SIG-M5 treated with dmso at 0.1 percent for 504 hours (cell line): ENCODE measurements around the gene RIC8B.
"Not testable (repeated sequence)": the region's sequence is repeated elsewhere in the genome, so short reads cannot be mapped to it uniquely, and the experiment has no call there.

Experiments used
- DNase-seq: peaks from one replicate; lab custom pipeline; 2025; ENCODE audit not compliant: unreplicated experiment; lab: John Stamatoyannopoulos, UW

RIC8B gene

DNA sequence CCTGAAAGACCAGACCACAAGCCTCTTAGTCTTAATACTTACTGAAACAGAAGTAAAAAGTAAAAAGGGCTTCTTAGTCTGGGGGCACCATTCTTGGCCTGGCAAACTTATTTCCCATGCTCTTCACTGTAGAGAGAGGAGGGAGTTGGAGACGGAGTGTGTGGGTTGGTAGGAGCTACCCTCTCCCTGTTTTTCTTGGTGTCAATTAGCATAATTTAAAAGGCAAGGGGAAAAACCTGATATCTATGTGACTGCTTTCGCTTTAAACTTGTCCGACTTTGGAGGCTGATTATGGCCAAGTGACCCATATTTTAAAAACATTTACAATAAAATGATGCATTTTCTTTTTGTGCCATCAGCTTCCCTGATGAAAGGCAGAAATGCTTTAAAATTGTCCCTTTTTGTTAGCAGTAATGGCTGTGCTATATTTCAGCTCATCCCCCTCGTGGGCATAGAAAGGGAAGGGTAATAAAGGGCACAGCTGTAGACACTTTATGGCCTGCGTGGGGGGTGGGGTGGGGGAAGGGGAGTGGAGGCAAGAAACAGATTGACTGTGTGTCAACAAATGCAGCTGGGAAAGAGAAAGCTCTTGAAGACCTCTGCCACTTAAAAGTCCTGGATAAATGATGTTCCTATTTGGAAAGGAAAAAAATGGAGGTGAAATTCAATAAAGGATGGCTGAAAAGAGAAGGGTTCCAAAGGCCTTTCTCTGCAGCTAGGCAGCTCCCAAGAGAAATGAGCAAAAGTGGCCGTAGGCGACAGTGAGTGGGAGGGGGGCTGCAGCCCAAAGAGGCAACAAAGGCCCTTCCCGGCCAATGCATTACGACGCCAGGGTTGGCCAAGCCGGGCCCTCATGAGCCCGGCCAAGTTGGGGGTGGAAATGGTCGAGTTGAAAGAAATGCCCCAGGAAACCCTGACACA, 123.8 kb downstream of the RIC8B start:
- no peak for DNase-seq

DNA sequence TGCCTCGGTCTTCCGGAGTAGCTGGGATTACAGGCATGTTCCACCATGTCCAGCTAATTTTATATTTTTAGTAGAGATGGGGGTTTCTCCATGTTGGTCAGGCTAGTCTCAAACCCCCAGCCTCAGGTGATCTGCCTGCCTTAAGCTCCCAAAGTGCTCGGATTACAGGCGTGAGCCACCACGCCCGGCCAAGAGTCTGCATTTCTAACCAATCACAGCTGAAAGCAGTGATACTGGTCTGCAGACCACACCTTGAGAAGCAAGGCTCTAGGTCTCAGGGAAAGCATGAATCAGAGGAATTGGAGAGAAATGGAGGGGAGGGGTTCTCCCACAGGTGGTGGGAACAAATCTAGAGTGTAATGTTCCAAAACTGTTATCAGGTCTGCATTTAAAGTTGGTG, 126.1 kb downstream of the RIC8B start:
- DNase-seq: no peak

DNA sequence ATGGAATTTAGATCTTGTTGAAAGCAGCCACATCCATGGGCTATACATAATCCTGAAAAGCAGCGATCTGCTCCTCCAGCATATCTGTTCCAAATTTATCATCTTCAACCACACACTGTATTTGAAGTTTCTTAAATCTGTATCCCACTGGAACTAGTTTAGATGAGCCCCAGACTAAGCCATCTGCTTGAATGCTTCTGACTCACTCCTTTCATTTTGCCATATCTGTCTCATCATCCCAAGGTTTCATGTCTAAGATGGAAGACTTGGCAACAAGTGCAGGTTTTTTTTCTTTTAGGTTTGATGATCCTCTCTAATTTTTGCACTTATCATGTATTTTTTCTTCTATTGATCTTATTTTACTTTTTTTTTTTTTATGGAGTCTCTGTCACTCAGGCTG, 126.8 kb downstream of the RIC8B start:
- DNase-seq: no peak

- no peak for DNase-seq
Measured at GRCh38 chr12:106902053-106902452, 127.6 kb downstream of the RIC8B start.

GRCh38 chr12:106903241-106903945, 128.9 kb downstream of the RIC8B start:
- DNase-seq: peak; percentile 21

DNA sequence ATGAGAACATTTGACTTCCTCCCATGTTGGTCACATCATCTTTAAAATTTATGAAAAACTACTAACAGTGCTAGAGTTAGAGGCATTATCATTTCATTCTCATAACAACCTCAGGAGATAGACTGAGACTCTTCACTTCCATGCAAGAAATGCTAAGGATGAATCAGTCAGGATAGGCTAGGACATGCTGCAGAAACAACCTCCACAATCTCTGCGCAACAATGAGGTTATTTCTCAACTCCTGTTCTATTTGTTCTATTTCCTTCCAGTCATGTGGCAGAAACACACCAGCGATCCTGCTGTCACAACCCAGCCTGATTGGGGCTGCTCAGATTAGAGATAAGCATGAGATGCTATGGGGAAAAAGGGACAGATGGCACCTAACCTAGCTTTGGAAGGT, 132.2 kb downstream of the RIC8B start:
- no peak for DNase-seq

DNA sequence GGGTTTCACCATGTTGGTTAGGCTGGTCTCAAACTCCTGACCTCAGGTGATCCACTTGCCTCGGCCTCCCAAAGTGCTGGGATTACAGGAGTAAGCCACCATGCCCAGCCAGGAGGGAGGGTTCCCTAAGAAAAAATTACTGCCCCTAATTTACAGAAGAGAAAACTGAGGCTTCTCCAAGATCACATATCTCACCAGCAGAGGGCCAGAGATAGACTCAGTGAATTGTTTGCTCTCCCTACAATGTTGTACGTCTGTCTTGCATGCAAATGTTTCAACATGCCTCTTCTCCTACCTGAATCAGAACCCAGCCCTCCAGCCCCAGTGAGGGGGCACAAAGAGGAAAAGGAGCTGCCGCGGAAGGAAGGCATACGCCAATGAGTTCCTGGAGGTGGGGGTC, 132.9 kb downstream of the RIC8B start:
- no peak for DNase-seq

DNA sequence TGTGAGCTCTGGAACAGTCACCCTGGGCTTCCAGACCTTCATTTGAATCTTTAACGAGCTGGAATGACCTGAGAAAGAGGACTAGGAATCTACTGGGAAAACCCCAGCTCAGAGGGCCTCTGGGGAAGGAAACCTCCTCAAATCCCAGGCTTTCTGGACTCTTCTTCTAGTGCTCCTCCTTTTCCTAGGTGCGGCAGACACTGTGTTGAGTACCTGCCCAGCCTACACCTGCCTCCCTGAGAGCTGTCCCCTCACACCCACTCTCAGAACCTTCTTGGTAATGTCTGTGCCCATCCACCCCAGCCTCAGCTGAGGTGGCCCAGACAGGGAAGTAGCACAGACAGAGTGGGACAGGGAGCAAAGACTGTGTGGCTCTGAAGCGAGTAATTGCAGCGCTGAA, 133.4 kb downstream of the RIC8B start:
- DNase-seq: no peak

DNA sequence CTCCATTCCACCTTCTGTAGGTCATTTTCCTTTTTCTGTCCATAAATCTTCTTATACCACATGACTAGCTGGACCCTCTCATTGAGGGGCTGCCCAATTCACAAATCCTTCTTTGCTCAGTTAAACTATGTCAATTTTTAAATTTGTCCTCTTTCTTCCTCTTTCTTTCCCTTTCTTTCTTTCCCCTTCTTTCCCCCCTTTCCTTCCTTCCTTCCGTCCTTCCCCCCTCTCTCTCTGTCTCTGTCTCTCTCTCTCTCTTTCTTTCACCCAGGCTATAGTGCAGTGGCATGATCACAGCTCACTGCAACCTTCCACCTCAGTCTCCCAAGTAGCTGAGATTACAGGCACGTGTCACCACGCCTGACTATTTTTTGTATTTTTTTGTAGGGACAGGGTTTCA, 134.1 kb downstream of the RIC8B start:
- DNase-seq: no peak

- DNase-seq: peak; percentile 94
Measured at GRCh38 chr12:106910202-106910601, 135.7 kb downstream of the RIC8B start.

GRCh38 chr12:106911581-106911980, 137.1 kb downstream of the RIC8B start:
- no peak for DNase-seq

- no peak for DNase-seq
Measured at GRCh38 chr12:106913456-106913855, 139.0 kb downstream of the RIC8B start.

GRCh38 chr12:106914796-106915634, 140.5 kb downstream of the RIC8B start:
- DNase-seq: no peak

- DNase-seq: no peak
Measured at GRCh38 chr12:106915635-106916026, 141.1 kb downstream of the RIC8B start.

- no peak for DNase-seq
Measured at GRCh38 chr12:106917503-106917902, 143.0 kb downstream of the RIC8B start.

- DNase-seq: no peak
Measured at GRCh38 chr12:106918746-106919145, 144.3 kb downstream of the RIC8B start.

- DNase-seq: peak; percentile 38
Measured at GRCh38 chr12:106919910-106920544, 145.5 kb downstream of the RIC8B start.

DNA sequence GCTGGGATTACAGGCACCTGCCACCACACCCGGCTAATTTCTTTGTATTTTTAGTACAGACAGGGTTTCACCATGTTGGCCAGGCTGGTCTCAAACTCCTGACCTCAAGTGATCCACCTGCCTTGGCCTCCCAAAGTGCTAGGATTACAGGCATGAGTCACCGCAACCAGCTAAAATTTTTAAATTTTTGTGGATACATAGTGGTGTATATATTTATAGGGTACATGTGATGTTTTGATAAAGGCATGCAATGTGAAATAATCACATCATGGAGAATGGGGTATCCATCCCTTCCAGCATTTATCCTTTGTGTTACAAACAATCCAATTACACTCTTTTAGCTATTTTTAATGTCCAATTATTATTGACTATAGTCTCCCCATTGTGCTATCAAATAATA, 147.5 kb downstream of the RIC8B start:
- DNase-seq: not testable (repeated sequence)

- not testable (repeated sequence) for DNase-seq
Measured at GRCh38 chr12:106923594-106923993, 149.1 kb downstream of the RIC8B start.

- DNase-seq: no peak
Measured at GRCh38 chr12:106924268-106924861, 149.9 kb downstream of the RIC8B start.
